GM18511 (cell line): ENCODE results near the gene CACNB4.

Experiments used
- ATAC-seq: cut with Tn5 transposase; IDR thresholded peaks from one replicate; pipeline ENCODE4 v1.9.1; 2021; ENCODE audit warnings: mild to moderate bottlenecking, moderate library complexity; ENCODE audit not compliant: unreplicated experiment

The CACNB4 gene

GRCh38 chr2:151979694-151980093 lies 119.2 kb downstream of the CACNB4 start:
- no peak for ATAC-seq

- no peak for ATAC-seq
These were observed 120.1 kb downstream of the CACNB4 start for GRCh38 chr2:151978709-151979108.

GRCh38 chr2:151977631-151978030 lies 121.2 kb downstream of the CACNB4 start:
- ATAC-seq = no peak

GRCh38 chr2:151976945-151977353 lies 121.9 kb downstream of the CACNB4 start:
- ATAC-seq = peak; percentile 83

- ATAC-seq = no peak
These were observed 123.1 kb downstream of the CACNB4 start for GRCh38 chr2:151975460-151976414.

GRCh38 chr2:151974988-151975387 lies 123.9 kb downstream of the CACNB4 start:
- ATAC-seq = no peak

- ATAC-seq = no peak
These were observed 125.0 kb downstream of the CACNB4 start for GRCh38 chr2:151973901-151974199.

GRCh38 chr2:151973013-151973900 lies 125.6 kb downstream of the CACNB4 start:
- ATAC-seq = no peak

- no peak for ATAC-seq
These were observed 126.4 kb downstream of the CACNB4 start for GRCh38 chr2:151972241-151973012.

- ATAC-seq = no peak
These were observed 127.4 kb downstream of the CACNB4 start for GRCh38 chr2:151971301-151972051.

GRCh38 chr2:151968770-151969470 lies 129.9 kb downstream of the CACNB4 start:
- no peak for ATAC-seq

GRCh38 chr2:151967829-151968722 lies 130.8 kb downstream of the CACNB4 start:
- ATAC-seq = no peak

GRCh38 chr2:151965884-151966283 lies 133.0 kb downstream of the CACNB4 start:
- no peak for ATAC-seq

GRCh38 chr2:151961558-151961957 lies 137.3 kb downstream of the CACNB4 start:
- ATAC-seq = no peak

GRCh38 chr2:151959238-151959637 lies 139.6 kb downstream of the CACNB4 start:
- ATAC-seq = no peak

GRCh38 chr2:151953467-151953866 lies 145.4 kb downstream of the CACNB4 start:
- ATAC-seq = no peak

- ATAC-seq = no peak
These were observed 146.0 kb downstream of the CACNB4 start for GRCh38 chr2:151952691-151953456.

GRCh38 chr2:151947813-151948165 lies 151.1 kb downstream of the CACNB4 start:
- ATAC-seq = peak; percentile 36
